Measurements from ENCODE around the gene UNC45A. TPM values are rescaled to one million over a fixed set of nuclear protein-coding genes. Genes with fewer than 3 reads are reported as not detected.

UNC45A gene
- total and polyA plus RNA-seq, 2 experiments from 2014 or later: 58.6 to 75.8 TPM

- 98 to 100% methylated on average over 8 of the region's 8 CpGs for WGBS, 2 experiments (ENCODE audit: low coverage in 1 of 2, low lambda C conversion rate in 2 of 2, missing lambda C conversion rate in 2 of 2)
- H3K4me3 ChIP-seq: no peak overlapping the region
- H2AFZ ChIP-seq: no peak overlapping the region
- no peak overlapping the region for H3K4me2 ChIP-seq (ENCODE audit: unreplicated experiment)
- H3K27ac ChIP-seq: no peak overlapping the region
- no peaks in the 10 kb centered on the region for H3K79me2 ChIP-seq (ENCODE audit: insufficient read depth)
- H3K4me1 ChIP-seq (ENCODE audit: insufficient read depth): no peaks in the 10 kb centered on the region
- no peak overlapping the region for H3K9ac ChIP-seq
- DNase-seq: no peak
- no peaks in the 10 kb centered on the region for H3K27me3 ChIP-seq (replicated peaks; ENCODE audit: insufficient read depth)
- in situ Hi-C loops (cut with MboI): no loop called here
- H4K20me1 ChIP-seq (ENCODE audit: insufficient read depth): no peaks in the 10 kb centered on the region
- H3K36me3 ChIP-seq (ENCODE audit: low read depth): peaks cover 15% of the 10 kb centered on the region
- no peak for TF ChIP-seq EZH2phosphoT487 (IDR thresholded peaks at IDR 0.05; ENCODE audit: insufficient read depth, low read depth)
- no peak for TF ChIP-seq EZH2 (IDR thresholded peaks at IDR 0.05; ENCODE audit: insufficient read depth, poor library complexity, severe bottlenecking)
- H3K9me2 ChIP-seq (ENCODE audit: insufficient read depth): no peaks in the 10 kb centered on the region
- peaks cover 11% of the 10 kb centered on the region; the same call in 1 of the 2 replicates for H3F3A ChIP-seq (ENCODE audit: insufficient read depth)
- H3K9me3 ChIP-seq (ENCODE audit: low read depth): no peaks in the 10 kb centered on the region
Observed at GRCh38 chr15:90948506-90948905, 13.4 kb downstream of the UNC45A start.

GRCh38 chr15:90949979-90950675, 15.0 kb downstream of the UNC45A start:
- Histone ChIP-seq H3K4me2 (ENCODE audit: unreplicated experiment) (no peak overlapping the region), H3K36me3 (ENCODE audit: low read depth) (peaks cover 1% of the 10 kb centered on the region; the same call in 1 of the 2 replicates), H3K9me2 (ENCODE audit: insufficient read depth) (no peaks in the 10 kb centered on the region), H3K4me3 (no peak overlapping the region), H3K79me2 (ENCODE audit: insufficient read depth) (no peaks in the 10 kb centered on the region), H3K4me1 (ENCODE audit: insufficient read depth) (no peaks in the 10 kb centered on the region), H3K27me3 (replicated peaks; ENCODE audit: insufficient read depth) (no peaks in the 10 kb centered on the region), H4K20me1 (ENCODE audit: insufficient read depth) (no peaks in the 10 kb centered on the region), H3F3A (ENCODE audit: insufficient read depth) (peaks cover 11% of the 10 kb centered on the region; the same call in 1 of the 2 replicates), H2AFZ (no peak overlapping the region), H3K9ac (no peak overlapping the region), H3K27ac (no peak overlapping the region), H3K9me3 (ENCODE audit: low read depth) (no peaks in the 10 kb centered on the region)
- no peak for TF ChIP-seq EZH2 (IDR thresholded peaks at IDR 0.05; ENCODE audit: insufficient read depth, poor library complexity, severe bottlenecking)
- TF ChIP-seq EZH2phosphoT487 (IDR thresholded peaks at IDR 0.05; ENCODE audit: insufficient read depth, low read depth): no peak
- in situ Hi-C loops (cut with MboI): no loop called here
- DNase-seq: no peak
- 97 to 99% methylated on average over 21 to 23 of the region's 23 CpGs for WGBS, 2 experiments (ENCODE audit: low coverage in 1 of 2, low lambda C conversion rate in 2 of 2, missing lambda C conversion rate in 2 of 2)

DNA sequence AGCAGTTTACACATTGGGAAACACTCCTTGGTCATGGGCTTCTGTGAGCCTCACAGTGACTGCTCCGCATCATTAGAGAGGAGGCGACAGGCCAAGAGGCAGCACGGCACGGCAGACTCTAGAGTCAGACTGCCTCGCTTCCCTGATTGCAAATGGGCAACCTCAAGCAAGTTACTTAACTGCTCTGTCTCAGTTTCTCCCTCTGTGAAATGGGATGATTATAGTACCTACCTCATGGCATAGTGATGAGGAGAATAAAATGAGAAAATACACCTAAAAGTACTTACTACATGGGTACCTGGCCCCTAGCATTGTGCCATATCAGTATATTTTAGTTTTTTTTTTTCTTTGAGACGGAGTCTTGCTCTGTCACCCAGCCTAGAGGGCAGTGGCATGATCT, 15.6 kb downstream of the UNC45A start:
- H3K4me2 ChIP-seq (ENCODE audit: unreplicated experiment): no peak overlapping the region
- H3K79me2 ChIP-seq (ENCODE audit: insufficient read depth): no peaks in the 10 kb centered on the region
- H3K9ac ChIP-seq: no peak overlapping the region
- peaks cover 11% of the 10 kb centered on the region; the same call in 1 of the 2 replicates for H3F3A ChIP-seq (ENCODE audit: insufficient read depth)
- H3K27ac ChIP-seq: no peak overlapping the region
- 92 to 95% methylated on average over 6 of the region's 6 CpGs for WGBS, 2 experiments (ENCODE audit: low coverage in 1 of 2, low lambda C conversion rate in 2 of 2, missing lambda C conversion rate in 2 of 2)
- no peak for TF ChIP-seq EZH2phosphoT487 (IDR thresholded peaks at IDR 0.05; ENCODE audit: insufficient read depth, low read depth)
- TF ChIP-seq EZH2 (IDR thresholded peaks at IDR 0.05; ENCODE audit: insufficient read depth, poor library complexity, severe bottlenecking): no peak
- H4K20me1 ChIP-seq (ENCODE audit: insufficient read depth): no peaks in the 10 kb centered on the region
- H3K27me3 ChIP-seq (replicated peaks; ENCODE audit: insufficient read depth): no peaks in the 10 kb centered on the region
- no peak overlapping the region for H2AFZ ChIP-seq
- in situ Hi-C loops (cut with MboI): no loop called here
- DNase-seq: no peak
- H3K9me2 ChIP-seq (ENCODE audit: insufficient read depth): no peaks in the 10 kb centered on the region
- no peaks in the 10 kb centered on the region; the same call in 1 of the 2 replicates for H3K36me3 ChIP-seq (ENCODE audit: low read depth)
- no peak overlapping the region for H3K4me3 ChIP-seq
- no peaks in the 10 kb centered on the region for H3K9me3 ChIP-seq (ENCODE audit: low read depth)
- peaks cover 5% of the 10 kb centered on the region; the same call in 1 of the 2 replicates for H3K4me1 ChIP-seq (ENCODE audit: insufficient read depth)

DNA sequence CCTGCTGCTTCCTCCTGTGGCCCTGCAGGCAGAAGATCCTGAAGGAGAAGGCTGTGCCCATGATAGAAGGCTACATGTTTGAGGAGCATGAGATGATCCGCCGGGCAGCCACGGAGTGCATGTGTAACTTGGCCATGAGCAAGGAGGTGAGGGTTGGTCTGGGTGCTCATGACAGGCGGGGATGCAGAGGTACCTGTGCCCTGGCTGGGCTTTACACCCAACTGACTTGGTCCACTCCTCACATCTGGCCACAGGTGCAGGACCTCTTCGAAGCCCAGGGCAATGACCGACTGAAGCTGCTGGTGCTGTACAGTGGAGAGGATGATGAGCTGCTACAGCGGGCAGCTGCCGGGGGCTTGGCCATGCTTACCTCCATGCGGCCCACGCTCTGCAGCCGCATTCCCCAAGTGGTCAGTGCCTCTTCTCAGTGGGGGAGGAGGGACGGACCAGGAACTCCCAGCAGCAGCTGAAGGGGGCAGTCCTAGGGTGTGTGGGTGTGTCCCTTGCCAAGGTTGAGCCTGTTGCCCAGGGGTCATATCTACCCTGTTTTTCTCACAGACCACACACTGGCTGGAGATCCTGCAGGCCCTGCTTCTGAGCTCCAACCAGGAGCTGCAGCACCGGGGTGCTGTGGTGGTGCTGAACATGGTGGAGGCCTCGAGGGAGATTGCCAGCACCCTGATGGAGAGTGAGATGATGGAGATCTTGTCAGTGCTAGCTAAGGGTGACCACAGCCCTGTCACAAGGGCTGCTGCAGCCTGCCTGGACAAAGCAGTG, 18.0 kb downstream of the UNC45A start:
- no peak overlapping the region for H3K9ac ChIP-seq
- DNase-seq: no peak
- no peak overlapping the region for H3K27ac ChIP-seq
- TF ChIP-seq EZH2 (IDR thresholded peaks at IDR 0.05; ENCODE audit: insufficient read depth, poor library complexity, severe bottlenecking) (no peak), EZH2phosphoT487 (IDR thresholded peaks at IDR 0.05; ENCODE audit: insufficient read depth, low read depth) (no peak)
- no peaks in the 10 kb centered on the region for H4K20me1 ChIP-seq (ENCODE audit: insufficient read depth)
- no peaks in the 10 kb centered on the region for H3K27me3 ChIP-seq (replicated peaks; ENCODE audit: insufficient read depth)
- H3K36me3 ChIP-seq (ENCODE audit: low read depth): no peaks in the 10 kb centered on the region; the same call in 1 of the 2 replicates
- WGBS, 2 experiments (ENCODE audit: low coverage in 1 of 2, low lambda C conversion rate in 2 of 2, missing lambda C conversion rate in 2 of 2): 88 to 91% methylated on average over 12 to 14 of the region's 14 CpGs
- H3K79me2 ChIP-seq (ENCODE audit: insufficient read depth): no peaks in the 10 kb centered on the region
- H3K9me3 ChIP-seq (ENCODE audit: low read depth): no peaks in the 10 kb centered on the region
- H2AFZ ChIP-seq: no peak overlapping the region
- peaks cover 11% of the 10 kb centered on the region; the same call in 1 of the 2 replicates for H3F3A ChIP-seq (ENCODE audit: insufficient read depth)
- no peak overlapping the region for H3K4me3 ChIP-seq
- peaks cover 12% of the 10 kb centered on the region; the same call in 1 of the 2 replicates for H3K4me1 ChIP-seq (ENCODE audit: insufficient read depth)
- in situ Hi-C loops (cut with MboI): no loop called here
- H3K9me2 ChIP-seq (ENCODE audit: insufficient read depth): no peaks in the 10 kb centered on the region
- no peak overlapping the region for H3K4me2 ChIP-seq (ENCODE audit: unreplicated experiment)
